EH (cell line): ENCODE results near the gene KIF5C.

Source experiments
- DNase-seq: peaks from one replicate; pipeline ENCODE4 v3.0.0-alpha.2; 2015; ENCODE audit warnings: low read depth

The KIF5C gene

DNA sequence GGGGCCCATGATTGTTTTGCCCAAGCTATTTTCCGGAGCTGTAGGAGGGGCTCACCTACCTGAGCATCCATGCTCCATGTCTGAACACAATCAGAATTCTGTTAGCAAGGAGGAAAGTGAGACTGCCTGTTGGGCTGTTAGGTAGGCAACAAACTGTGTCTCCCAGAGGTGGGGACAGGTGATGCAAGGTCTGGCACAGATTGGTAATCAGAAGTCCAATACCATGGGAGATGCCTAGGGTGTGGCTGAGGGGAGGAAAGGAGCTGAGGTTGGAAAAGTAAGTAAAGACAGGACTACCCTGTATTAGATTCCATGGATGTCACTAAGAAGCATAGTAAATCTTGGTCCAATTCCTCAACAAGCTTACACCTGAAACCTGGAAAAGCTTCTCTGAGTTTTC is 166.5 kb downstream of the KIF5C start:
- no peak for DNase-seq

DNA sequence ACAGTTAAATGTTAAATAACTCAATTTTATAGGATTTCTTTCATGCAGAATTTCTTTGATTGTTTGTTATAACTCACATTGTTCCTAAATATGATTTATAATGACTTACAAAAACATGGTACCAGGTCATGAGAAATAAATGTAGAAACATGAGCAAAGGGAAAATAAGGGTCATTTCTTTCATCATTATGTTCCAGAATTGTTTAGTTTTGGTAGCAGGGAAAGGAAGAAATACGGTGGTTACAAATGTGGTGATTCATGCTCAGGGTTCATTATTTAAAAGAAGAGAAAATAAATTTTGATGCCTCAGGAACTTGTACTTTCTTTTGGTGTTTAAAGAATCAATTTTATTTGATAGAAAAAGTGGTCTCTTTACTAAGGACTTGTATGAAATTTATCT is 167.9 kb downstream of the KIF5C start:
- DNase-seq = peak; percentile 34

DNA sequence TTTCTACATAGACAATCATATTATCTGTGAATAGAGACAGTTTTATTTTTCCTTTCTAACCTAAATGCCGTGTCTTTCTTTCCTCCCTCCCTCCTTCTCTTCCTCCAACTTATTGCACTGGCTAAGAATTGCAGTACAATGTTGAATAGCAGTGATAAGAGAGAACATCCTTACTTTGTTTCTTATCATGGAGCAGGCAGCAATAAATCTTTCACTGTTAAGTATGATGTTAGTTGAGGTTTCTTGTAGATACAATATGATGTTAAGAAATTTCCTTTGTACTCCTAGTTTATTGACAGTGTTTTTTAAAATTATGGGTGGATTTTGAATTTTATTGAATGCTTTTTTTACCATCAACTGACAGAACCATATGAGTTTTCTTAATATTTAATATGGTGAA is 169.5 kb downstream of the KIF5C start:
- DNase-seq = no peak

DNA sequence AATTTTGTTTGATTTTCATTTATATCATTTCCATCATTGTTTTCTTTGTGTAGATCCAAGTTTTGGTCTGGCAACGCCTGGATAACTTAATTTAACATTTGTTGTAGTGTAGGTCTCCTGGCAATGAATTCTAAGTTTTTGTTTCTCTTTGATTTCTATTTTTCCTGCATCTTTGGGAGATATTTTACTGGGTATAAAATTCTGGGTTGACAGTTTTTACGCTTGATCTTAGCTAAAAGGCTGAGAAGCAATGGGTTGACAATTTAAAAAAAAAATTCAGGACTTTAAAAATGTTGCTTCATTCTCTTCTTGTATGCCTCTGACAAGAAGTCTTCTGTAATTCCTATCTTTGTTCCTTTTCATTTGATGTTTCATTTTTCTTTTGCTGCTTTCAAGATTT is 172.1 kb downstream of the KIF5C start:
- DNase-seq = no peak

DNA sequence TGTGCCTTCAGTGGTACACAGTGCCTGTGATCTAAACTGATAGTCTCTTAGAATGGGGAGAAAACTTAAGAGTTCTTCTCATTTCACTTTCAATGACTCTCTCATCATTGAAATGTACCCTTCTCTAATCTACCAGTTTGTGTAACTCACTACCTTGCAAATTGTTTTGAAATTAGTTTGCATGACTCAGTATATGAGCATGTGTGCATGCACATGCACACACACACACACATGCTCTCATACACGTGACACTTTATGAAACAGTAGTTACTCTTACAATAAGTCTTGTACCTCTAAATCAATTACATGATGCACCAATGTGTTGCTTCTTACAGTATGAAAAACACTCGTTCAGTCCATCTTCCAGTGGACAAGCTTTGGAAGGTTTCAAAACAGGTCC is 174.1 kb downstream of the KIF5C start:
- peak; percentile 48 for DNase-seq

DNA sequence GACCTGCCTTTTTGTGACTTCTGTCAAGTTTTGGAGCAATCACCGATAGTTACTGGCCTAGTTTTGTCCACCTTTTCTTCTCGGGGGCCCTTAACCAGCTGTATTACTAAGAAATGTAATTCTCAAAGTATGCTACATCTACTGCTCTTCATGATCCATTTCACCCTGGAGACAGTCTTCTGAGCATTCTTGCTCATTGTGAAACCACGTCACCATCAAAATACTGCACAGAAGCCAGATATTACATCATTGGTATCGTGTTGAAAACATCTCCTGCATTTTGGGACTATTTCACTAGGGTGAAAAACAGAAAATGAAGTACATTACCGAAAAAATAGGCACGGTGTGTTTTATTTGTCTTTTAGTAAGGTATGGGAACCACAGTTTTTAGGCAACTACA is 175.2 kb downstream of the KIF5C start:
- peak; percentile 70 for DNase-seq

DNA sequence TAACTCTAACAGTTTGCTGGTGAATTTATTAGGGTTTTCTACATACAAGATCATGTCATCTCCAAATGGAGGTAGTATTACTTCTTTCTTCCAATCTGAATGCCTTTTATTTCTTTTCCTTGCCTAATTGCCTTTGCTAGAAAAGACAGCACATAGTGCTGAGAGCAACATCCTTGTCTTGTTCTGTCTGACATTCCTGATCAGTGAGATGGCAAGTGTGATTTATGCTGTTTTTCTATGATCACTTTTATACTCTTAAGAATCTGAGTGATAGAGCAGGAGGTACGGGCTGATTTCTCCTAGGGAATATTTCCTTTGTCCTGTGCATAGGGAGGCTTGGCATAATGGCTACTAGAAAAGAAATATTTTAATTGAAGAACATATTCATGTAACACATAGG is 180.7 kb downstream of the KIF5C start:
- peak; percentile 69 for DNase-seq

DNA sequence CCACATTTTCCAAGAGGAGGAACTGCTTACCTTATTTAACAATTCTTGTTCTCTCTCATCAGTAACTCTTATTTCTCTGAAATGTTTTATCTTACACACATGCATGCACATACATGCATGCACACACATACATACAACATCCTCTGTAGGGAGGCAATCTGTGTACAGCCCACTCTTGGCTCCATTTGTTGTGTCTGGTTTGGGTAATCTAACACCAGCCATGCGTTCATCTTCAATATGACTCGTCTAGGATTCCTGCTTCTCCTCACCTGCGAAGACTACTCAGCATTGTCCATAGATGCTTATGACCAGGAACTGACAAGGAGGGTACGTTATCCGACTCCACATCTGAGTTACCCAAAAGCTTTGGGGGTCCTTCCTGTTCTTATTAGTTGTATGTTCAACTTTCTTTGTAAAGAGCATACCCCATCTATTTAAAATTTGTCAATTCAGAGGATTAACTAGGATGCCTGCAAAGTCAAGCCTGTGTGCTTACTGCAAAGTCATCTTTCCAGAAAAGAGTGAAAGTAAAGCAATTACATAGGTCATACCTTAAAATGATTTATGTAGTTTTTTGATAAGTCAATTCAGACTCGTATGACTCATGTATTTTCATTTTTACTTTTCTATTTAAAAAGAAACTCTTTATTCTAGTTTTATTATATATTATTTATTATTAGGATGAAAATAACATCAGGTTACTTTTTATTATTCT is 181.7 kb downstream of the KIF5C start:
- no peak for DNase-seq

DNA sequence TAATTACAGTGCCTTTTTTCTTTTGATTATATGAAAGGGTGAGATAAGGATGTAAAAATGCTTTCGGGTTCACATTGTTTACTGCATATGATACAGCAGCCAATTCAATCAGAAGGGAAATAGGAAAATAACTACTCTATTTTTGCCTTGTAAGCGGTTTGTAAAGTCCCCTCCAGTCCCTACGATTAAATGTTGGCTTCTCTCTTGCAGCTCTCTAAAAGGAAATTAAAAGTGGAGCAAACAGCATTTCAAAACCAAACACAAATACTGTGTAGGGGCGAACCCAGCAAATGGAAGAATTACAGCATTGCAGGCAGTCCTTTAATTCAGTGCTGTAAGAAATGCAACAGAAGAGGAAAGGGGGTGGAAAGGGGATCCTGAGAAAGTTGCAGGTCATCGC is 182.4 kb downstream of the KIF5C start:
- no peak for DNase-seq

DNA sequence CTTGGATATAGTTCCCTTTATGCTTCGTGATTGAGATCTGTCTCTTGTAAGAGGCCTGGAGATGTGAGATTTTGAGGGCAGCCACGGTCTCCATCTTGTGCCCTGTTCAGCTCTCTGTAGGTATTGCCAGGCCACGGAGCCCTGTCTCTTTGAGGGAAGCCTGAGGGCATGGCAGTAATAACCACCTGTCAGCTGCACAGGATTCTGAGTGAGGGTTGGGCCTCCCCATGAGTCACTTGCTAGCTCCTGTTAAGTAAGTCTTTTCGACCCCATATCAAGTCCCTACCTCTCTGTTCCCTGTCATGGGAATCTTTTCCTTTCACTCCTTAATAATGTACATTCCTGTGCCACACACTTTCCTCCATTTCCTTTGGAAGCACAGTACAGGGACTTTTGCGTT is 183.9 kb downstream of the KIF5C start:
- no peak for DNase-seq

DNA sequence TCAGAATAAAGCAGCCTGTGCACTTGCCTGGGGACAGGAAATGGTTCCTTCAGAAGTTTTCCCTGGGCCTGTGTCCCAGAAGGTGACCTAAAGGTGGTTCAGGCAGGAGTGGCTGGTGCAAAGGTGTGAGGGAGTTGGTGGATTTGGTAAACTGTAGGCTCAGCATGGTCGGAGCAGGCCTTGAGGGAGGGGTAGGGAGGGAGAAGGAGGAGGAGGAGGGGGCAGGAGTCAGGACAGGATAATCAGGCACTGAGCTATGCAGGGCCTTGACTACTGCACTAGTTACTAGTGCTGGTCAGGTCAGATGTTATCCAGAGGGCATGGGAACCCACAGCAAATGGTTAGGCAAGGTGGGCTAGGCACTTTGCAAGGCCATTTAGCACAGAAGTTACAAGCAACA is 184.8 kb downstream of the KIF5C start:
- no peak for DNase-seq

DNA sequence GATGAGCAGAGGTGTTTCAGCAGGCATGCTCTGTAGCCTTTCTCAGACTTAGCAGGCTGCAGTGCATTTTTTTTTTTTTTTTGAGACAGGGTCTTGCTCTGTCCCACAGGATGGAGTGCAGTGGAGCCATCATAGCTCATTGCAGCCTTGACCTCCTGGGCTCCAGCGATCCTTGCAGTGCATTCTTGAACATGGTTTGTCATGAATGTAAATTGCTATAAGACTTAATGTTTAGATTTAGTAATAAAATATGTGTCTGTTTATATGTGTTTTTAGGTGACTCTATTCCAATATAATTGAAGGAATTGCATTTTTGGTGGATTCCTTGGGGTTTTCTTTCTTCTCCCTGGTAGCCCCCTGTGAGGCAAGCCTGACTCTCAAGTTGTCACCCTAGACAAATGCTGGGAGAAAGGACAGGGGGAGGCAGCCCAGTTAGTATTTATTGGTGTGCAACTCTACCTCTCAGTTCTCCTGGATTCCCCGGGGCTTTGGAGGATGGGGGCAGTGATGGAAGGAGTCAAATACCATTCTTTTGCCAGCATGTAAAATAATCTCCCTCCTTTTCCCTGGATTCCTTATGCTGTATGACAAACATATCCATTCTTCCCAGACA is 186.2 kb downstream of the KIF5C start:
- peak; percentile 35 for DNase-seq

DNA sequence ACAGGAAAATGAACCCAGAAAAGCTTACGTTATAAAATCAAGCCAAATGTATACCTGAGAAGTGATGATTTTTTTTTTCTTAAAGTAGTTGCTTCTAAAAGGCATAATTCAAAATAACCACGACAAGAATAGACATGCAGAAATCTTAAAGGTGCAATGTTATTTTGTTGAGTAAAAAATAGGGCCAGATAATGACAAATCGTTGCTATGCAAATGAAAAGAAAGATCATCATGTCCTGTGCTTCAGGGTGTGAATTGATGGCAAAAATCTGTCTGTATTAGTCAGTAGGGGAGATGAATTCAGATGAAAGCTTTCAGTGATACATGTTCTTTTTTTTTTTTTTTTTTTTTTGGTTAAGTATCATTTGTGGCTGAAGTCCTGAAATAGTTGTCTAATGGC is 187.5 kb downstream of the KIF5C start:
- DNase-seq = no peak

DNA sequence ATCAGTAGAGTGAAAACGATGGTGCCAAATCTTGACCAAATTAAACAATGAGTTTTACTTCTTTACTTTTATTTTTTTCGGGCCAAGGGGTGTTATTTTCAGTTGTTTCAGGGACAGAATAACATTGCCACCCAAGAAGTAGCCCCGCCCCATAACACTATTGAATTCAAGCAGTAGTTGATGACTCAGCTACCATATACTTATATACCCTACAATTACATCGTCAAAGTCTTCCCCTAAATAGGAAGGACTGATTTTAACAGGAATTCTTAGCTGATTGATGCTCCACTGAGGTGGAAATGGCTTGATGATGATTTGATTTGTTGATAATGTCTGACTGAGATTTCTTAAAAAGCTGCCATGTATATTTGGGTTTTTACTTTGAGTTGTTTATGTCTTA is 188.2 kb downstream of the KIF5C start:
- no peak for DNase-seq

DNA sequence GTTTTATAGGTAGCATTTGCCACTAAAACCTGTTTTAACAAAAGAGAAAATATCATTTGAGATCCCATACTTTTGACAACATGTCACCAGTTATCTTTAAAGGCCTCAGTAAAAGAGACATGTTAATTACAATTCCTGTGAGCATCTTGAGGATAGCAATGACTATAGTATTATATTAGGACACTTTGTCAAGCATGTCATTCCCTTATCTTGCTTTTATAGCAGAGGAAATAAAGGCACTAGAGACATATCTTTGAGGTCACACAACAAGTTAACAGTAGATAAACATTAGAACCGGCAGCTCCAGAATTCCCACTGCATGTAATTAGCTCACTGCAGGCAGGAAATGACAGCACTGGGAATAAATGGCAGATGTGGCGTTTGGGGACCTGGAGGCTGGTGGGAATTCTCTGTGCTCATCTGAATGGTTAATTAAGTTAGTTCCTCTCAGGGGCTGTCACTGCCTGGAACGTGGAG is 189.4 kb downstream of the KIF5C start:
- peak; percentile 84 for DNase-seq

DNA sequence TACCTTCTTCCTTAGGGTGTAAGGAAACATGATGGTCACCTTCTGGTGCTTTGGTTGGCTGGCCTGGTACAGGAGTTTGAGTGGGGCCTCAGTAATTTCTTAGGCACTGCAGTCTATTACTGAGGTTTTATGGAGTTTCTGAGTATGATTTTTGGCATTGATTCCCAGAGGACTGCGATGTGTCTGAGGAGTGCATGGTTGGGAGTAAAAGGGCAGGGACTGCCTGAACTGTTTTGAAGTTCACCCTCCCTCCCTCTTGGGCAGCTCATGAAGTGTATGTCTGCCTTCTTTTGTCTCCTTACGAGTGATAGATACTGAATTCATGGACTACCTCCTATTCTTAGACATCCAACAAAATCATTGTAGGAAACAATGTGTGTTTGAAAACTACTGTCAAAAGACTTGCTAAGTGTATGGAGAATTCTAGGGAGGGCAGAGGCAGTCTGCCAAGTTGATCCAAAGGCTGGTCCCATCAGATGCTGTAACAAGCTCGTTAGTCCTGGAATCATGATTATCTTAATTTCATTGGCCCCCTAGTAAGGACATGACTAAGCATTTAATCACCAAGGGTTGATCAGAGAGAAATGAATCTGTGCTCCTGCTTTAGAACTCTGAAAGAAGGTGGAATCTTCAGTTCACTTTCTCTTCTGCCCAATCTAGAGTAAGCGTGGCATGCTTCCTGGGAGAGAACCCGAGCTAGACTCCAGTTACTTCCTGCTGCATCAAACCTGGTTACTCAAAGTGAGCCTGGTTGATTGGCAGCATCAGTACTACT is 190.0 kb downstream of the KIF5C start:
- DNase-seq = peak; percentile 93

DNA sequence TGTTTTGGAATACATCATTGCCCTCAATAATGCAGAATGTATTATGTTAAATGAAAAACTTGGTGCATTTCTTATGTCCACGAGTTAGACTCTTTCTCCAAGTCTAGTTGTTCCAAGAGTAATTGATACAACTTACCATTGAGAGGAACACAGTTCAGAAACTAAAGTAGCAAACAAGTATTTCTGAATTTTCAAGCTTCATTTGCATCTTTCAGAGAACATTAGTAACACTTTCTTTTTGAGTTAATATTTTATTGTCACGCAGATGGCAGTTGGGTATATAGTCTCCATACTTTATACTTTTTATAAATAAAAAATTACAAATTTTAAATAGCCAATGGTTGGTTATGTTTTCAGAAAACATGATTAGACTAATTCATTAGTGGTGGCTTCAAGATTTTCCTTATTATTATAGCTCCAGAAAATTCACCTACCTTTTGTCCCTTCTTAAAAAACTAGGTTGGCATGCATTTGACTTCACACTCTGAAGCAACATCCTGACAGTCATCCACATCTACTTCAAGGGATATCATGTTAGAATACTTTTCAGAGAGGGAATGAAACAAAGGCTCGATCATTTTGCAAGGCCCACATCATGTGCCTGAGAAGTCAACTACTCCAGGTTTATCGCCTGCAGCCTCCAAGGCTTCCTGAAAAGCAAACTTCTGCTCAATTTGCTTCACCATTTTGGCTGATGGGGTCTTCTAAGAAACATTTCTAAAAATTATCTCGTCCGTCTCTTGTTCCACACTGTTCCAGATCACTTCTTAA is 193.4 kb downstream of the KIF5C start:
- peak; percentile 27 for DNase-seq

DNA sequence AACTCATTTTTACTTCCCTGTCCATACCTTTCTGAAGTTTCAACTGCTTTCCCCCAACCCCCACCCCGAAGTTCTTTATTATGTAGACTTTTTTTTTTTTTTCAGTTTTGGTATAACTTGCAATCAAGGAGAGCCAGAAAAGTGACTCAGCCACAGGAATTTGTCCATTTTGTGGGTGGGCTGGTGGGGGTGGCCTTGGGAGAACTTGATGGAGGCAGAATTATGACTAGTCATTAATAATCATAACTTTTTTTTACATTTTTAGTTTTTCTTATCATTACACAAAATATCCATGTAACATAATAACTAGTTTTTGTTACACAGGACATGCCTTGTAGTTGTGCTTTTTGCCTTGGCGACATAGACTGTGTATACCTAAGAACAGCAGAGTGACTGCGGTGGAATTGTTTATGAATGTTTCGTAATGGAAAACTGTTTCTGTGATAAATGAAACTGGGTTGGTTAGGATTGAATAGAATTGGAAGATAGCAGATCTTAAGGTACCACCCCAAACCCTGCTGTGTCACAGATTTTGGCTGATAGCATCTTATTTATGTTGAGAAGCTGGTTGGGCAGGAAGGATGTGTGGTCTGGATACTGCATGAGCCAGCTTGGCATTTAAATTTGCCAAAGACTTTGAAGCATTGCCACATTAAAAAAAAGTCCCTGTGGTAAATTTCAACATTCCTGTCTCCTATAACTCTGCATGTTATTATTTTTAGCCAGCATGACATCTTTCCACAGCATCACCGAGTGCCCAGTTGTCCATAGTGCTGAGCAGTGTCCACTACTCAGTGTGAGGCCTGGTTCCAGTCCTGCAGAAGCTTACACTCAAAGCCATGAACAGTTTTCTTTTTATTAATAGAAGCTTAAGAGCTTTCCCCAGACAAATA is 194.2 kb downstream of the KIF5C start:
- DNase-seq = peak; percentile 97

DNA sequence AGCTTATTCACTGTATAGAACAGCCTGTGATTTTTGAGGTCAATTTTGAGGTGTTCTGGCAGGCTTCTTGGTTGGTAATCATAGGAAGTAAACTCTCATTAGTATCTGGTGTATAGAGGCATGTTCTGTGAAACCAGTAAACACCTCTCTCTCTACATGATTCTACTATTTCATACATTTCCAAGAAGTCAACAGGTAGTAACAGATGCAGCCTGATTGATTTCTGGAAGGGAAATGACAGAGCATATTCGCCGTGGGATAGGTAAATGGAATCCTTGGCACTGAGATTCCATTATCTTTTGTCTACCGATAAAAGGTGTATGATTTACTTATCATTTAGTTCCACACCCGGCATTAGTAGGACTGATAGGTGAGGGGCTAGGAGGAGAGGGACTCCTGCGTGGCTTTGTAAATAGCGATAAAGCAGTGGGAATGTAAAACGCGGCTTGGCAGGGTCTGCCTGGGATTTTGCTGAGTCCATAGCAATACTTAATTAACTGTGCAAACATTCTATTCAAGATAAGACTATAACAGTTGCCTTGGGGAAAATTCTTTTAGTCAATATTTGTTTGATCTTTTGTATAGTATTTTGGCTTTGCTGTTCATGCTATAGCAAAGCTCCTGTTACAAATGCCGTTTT is 195.8 kb downstream of the KIF5C start:
- no peak for DNase-seq

DNA sequence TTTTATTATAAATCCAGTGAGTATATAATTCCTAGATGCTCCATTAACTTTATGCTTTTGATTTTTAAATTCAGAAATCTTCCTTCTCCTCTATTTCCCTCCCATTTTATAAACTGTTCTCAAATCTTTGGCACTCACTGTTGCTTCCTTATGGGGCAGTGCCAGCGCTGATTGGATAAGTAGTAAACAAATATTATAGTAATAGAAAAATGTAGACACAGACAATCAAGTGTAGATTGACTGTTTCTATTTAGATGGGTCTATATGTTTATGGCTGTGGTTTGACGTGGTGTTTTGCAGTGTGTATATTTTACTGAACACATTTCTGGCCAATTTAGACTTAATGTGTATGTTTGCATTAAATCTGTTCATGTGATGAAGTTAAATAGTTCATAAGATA is 200.1 kb downstream of the KIF5C start:
- no peak for DNase-seq

DNA sequence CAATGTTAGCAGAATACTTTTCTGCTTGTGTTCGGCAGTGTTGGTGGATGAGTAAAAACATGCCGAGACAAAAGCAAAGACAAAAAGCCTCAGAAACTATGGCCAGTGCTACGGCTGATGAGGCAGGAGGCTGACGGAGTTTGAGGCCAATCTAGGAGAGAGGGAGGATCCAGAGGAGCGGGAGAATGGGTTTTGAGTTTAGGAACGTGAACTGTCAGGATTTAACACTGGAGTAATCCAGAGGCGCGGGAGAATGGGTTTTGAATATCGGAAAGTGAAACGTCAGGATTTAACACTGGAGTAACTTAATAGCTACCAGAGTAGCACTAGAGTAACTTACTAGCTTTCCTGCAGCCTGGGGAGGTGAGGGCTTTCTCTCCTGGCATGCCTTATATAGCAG is 200.8 kb downstream of the KIF5C start:
- DNase-seq = no peak
